Right atrium auricular region (tissue), 2 donors: ENCODE results near the gene DYSF. TPM values are rescaled to one million over a fixed set of nuclear protein-coding genes. Genes with fewer than 3 reads are reported as not detected.

Experiments
- DNase-seq: peaks from one replicate; pipeline ENCODE4 v3.0.0-alpha.2; 2019; ENCODE audit warnings: low spot score
- H3K27ac ChIP-seq, 2 donors: fragments of 200-600 bp; sonication (generic); 1 replicate in 1 of 2; 2 replicates in 1 of 2; pipeline ENCODE4 v1.5.1; 2016 to 2019
- H3K27me3 ChIP-seq, 2 donors: fragments of 200-600 bp; sonication (generic); one replicate each; pipeline versions ENCODE4 v1.5.1 to v1.6.0; 2017 to 2019
- H3K36me3 ChIP-seq: fragments of 200-600 bp; sonication (generic); one replicate; pipeline ENCODE4 v1.5.1; 2016
- H3K4me1 ChIP-seq, 2 donors: fragments of 200-600 bp; sonication (generic); one replicate each; pipeline versions ENCODE4 v1.5.1 to v1.6.0; 2017 to 2019
- H3K4me3 ChIP-seq, 2 donors: fragments of 200-600 bp; sonication (generic); 1 replicate in 1 of 2; 2 replicates in 1 of 2; pipeline ENCODE4 v1.5.1; 2017 to 2019; ENCODE audit warnings: mild to moderate bottlenecking in 1 of 2, moderate library complexity in 1 of 2
- H3K9me3 ChIP-seq, 2 donors: fragments of 200-600 bp; sonication (generic); one replicate each; pipeline ENCODE4 v1.5.1; 2019
- CTCF ChIP-seq, 2 donors: fragments of 200-600 bp; sonication (generic); IDR thresholded peaks; one replicate each; pipeline ENCODE4 v1.5.1; 2019; ENCODE audit warnings: antibody characterized with exemption in 2 of 2
- total RNA-seq, 2 donors: library from RNA; depleted of rRNA; stranded (reverse); fragments of >200 nt; gene quantifications; one replicate each; pipeline ENCODE4 v1.1.0, GENCODE V29; 2016

Gene DYSF
- total RNA-seq, 2 donors from 2014 or later: 31.3 to 52.1 TPM

GRCh38 chr2:71597756-71598155 lies 144.4 kb downstream of the DYSF start:
- H3K27ac ChIP-seq: no peak overlapping the region
- no peaks in the 10 kb centered on the region for H3K9me3 ChIP-seq
- no peak for TF ChIP-seq CTCF (IDR thresholded peaks at IDR 0.05)
- H3K27me3 ChIP-seq: no peaks in the 10 kb centered on the region
- H3K4me1 ChIP-seq: no peaks in the 10 kb centered on the region
- DNase-seq: no peak
- no peak overlapping the region for H3K4me3 ChIP-seq
- H3K36me3 ChIP-seq: peaks cover 24% of the 10 kb centered on the region

GRCh38 chr2:71598526-71598925 lies 145.2 kb downstream of the DYSF start:
- H3K4me3 ChIP-seq: no peak overlapping the region
- H3K36me3 ChIP-seq: peaks cover 24% of the 10 kb centered on the region
- DNase-seq: no peak
- H3K27ac ChIP-seq: no peak overlapping the region
- TF ChIP-seq CTCF (IDR thresholded peaks at IDR 0.05): no peak
- no peaks in the 10 kb centered on the region for H3K9me3 ChIP-seq
- peaks cover 0 to 6% of the 10 kb centered on the region in 2 donors for H3K4me1 ChIP-seq
- H3K27me3 ChIP-seq: no peaks in the 10 kb centered on the region

GRCh38 chr2:71599038-71599437 lies 145.7 kb downstream of the DYSF start:
- H3K4me3 ChIP-seq: no peak overlapping the region
- H3K27me3 ChIP-seq: no peaks in the 10 kb centered on the region
- H3K4me1 ChIP-seq: peaks cover 0 to 11% of the 10 kb centered on the region in 2 donors
- no peaks in the 10 kb centered on the region for H3K9me3 ChIP-seq
- H3K27ac ChIP-seq: no peak overlapping the region
- peaks cover 24% of the 10 kb centered on the region for H3K36me3 ChIP-seq
- no peak for TF ChIP-seq CTCF (IDR thresholded peaks at IDR 0.05)
- no peak for DNase-seq

GRCh38 chr2:71599646-71600236 lies 146.4 kb downstream of the DYSF start:
- Histone ChIP-seq H3K36me3 (peaks cover 24% of the 10 kb centered on the region), H3K9me3 (no peaks in the 10 kb centered on the region), H3K4me3 (no peak overlapping the region), H3K27ac (no peak overlapping the region), H3K27me3 (no peaks in the 10 kb centered on the region), H3K4me1 (peaks cover 0 to 18% of the 10 kb centered on the region in 2 donors)
- TF ChIP-seq CTCF (IDR thresholded peaks at IDR 0.05): no peak
- DNase-seq: no peak

GRCh38 chr2:71600555-71600954 lies 147.2 kb downstream of the DYSF start:
- no peak overlapping the region for H3K4me3 ChIP-seq
- no peaks in the 10 kb centered on the region for H3K9me3 ChIP-seq
- peaks cover 24% of the 10 kb centered on the region for H3K36me3 ChIP-seq
- no peak for TF ChIP-seq CTCF (IDR thresholded peaks at IDR 0.05)
- H3K4me1 ChIP-seq: peaks cover 0 to 25% of the 10 kb centered on the region in 2 donors
- DNase-seq: no peak
- no peak overlapping the region for H3K27ac ChIP-seq
- no peaks in the 10 kb centered on the region for H3K27me3 ChIP-seq
